ENCODE data around the gene NKIRAS1.

Gene NKIRAS1

DNA sequence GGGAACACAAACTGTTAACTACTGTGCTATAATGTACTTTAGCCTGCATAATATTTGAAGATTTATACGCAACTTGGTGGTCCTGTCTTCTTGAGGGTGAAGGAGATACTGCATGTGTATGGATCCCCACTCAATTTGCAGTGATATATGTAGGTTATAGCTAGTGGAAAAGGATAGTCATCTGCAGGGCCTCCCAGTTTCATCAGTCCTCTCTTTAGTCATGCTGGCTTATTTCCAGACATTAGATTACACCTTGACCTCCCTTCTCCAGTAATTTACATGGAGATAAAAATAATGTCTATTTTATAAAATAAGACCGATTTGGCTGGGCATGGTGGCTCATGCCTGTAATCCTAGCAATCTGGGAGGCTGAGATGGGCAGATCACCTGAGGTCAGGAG is 32.0 kb upstream of the NKIRAS1 start:
- no peak for DNase-seq (ENCODE audit: low spot score)
- no peak for TF ChIP-seq CTCF (IDR thresholded peaks at IDR 0.05; ENCODE audit: extremely low read depth, missing control alignments)

GRCh38 chr3:23945913-23946687 is 29.3 kb upstream of the NKIRAS1 start:
- TF ChIP-seq CTCF (IDR thresholded peaks at IDR 0.05; ENCODE audit: extremely low read depth, missing control alignments): no peak
- DNase-seq (ENCODE audit: low spot score): peak; percentile 98

- no peak for TF ChIP-seq CTCF (IDR thresholded peaks at IDR 0.05; ENCODE audit: extremely low read depth, missing control alignments)
- DNase-seq (ENCODE audit: low spot score): no peak
These were observed 28.8 kb upstream of the NKIRAS1 start for GRCh38 chr3:23945663-23945912.

- DNase-seq (ENCODE audit: low spot score): peak; percentile 92
- peak; percentile 3 for TF ChIP-seq CTCF (IDR thresholded peaks at IDR 0.05; ENCODE audit: extremely low read depth, missing control alignments)
These were observed 28.3 kb upstream of the NKIRAS1 start, which contains the start of gene NR1D2 for GRCh38 chr3:23944861-23945662. NR1D2 (plus strand) TSS chr3:23945286; CDS start chr3:23945579, 293 bp downstream.

DNA sequence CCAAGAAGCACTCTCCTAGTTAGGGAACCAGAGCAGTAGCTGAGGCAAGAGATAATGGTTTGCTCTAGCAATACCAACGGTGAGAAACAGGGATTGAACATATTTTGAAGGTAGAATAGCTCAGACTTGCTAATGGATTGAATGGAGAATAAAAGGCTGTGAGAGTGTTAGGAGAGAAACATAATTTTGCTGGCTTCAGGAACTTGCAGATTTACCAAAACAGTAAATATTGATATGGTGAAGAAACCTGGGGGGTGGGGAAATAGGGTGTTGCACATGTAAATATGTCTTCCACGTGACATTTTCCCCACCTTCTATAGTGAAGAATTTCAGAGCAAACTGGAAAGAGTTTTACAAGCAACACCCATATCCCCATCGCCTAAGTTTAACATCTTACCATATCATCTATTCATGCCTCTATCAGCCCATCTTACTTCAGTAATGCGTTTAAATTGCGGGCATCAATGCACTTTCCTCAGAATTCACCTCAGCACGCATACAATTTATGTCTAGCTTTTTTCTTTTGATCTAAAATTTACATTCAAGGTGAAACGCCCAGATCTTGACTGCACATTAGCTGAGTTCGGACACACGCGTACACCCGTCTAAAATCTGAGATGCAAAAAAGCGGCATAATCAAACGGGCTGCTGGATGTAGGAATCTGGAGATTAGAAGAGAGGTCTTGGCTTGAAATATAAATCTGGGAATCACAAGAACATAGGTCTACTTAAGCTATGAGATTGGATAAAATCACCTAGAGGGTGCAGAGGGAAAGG is 27.4 kb upstream of the NKIRAS1 start:
- no peak for TF ChIP-seq CTCF (IDR thresholded peaks at IDR 0.05; ENCODE audit: extremely low read depth, missing control alignments)
- DNase-seq (ENCODE audit: low spot score): no peak

DNA sequence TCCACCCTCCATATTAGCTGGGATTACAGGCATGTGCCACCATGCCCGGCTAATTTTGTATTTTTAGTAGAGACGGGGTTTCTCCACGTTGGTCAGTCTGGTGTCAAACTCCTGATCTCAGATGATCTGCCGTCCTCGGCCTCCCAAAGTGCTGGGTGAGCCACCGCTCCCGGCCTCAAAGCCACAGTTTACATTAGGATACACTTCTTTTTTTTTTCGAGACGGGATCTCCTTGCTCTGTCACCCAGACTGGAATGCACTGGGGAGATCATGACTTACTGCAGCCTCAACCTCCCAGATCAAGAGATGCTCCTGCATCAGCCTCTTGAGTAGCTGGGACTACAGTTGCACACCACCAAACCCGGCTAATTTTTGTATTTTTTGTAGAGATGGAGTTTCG is 25.8 kb upstream of the NKIRAS1 start:
- no peak for TF ChIP-seq CTCF (IDR thresholded peaks at IDR 0.05; ENCODE audit: extremely low read depth, missing control alignments)
- no peak for DNase-seq (ENCODE audit: low spot score)

DNA sequence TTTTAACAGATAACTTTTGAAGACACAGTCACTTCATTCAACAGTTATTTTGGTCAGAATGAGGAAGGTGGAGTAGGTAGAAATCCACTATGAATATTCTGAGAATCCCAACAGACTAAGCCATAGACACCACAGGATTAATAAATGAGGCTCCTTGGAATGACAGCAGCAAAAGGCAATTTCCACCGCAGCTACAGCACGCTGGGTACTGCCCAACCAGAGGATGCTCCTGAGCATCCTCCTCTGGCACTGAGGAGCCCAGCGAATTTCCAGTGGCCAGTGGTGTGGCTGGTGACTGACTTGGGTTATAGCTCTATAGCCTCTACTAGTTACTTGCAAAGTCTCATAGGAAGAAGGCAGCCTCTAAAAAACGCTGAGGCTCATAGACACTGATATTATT is 24.6 kb upstream of the NKIRAS1 start:
- no peak for TF ChIP-seq CTCF (IDR thresholded peaks at IDR 0.05; ENCODE audit: extremely low read depth, missing control alignments)
- no peak for DNase-seq (ENCODE audit: low spot score)

All from GM20000 (cell line).